Stimulated activated CD4-positive, alpha-beta T cell treated with anti-CD3 and anti-CD28 coated beads, Interleukin-15, amount 100 ng/mL, for 48 hours (primary cell): ENCODE data around the gene ARL14EP.

ENCODE experiments used
- DNase-seq, 2 donors: peaks; one replicate each; pipeline ENCODE4 v3.0.0-alpha.2; 2020; ENCODE audit warnings: low read depth in 2 of 2

ARL14EP gene

DNA sequence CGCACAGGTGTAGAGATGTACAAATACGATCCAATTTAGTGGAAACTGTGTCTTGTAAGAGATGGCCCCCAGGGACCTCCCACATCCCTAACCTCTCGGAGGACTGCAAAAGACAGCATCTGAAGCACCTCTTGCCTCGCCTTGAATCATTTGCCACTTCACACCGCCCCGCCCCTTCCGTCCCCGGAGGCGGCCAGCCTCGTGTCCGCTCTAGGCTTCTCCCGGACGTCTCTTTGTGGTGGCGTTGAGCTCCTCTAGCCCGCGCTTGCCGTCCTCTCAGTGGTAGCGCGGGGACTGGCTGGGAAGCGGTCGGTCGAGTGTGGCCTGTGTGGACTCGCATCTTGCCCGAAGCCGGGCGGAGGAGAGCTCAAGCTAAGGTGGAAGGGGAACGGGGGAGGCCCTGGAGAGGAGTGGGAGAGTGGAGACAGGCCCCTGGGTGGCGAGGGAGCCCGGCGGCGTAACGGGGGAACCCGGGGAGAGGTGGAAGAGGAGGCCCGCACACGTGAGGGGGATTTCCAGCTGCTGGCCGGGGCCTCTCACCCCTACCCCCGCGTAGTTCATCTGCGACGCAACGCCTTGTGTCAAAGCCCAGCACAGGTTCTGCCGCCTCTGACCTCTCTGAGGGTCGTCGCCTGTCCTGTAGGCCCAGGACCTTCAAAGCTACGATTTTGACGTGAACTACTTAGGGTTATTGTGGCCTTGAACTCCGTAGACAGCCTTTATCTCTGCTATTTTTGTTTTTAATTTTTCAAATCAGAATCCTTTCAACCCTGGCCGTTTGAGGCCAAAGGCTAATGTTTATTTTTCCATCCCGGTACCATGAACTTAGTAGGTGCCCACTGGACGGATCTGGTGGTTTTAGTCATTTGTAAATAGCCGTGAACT is at the start of gene ARL14EP:
TSS of gene ARL14EP (plus strand) at position 279 of the 885 bp plus-strand sequence. CDS start 7,845 bp downstream, outside the sequence.
- peak; percentile 83 to 87 for DNase-seq

DNA sequence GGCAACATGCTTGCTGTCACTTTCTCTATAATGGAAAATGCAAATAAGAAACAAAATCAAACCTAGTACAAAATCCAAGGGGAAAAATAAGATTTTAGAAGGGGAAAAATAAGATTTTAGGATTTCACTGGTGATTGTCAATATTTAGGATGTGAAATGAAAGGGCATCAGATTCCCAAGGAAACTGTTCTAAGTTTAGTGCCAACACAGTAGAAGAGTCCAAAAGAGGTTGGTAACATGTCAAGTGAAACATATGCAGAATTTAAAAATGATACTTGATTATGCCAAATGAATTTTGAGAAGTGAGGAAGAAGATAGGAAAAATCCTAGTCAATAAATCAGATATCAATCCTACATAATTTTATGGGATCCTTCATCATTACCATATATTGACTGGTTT is 45.7 kb upstream of the ARL14EP start:
- DNase-seq: no peak

GRCh38 chr11:30279796-30280195 is 43.1 kb upstream of the ARL14EP start:
- no peak for DNase-seq

DNA sequence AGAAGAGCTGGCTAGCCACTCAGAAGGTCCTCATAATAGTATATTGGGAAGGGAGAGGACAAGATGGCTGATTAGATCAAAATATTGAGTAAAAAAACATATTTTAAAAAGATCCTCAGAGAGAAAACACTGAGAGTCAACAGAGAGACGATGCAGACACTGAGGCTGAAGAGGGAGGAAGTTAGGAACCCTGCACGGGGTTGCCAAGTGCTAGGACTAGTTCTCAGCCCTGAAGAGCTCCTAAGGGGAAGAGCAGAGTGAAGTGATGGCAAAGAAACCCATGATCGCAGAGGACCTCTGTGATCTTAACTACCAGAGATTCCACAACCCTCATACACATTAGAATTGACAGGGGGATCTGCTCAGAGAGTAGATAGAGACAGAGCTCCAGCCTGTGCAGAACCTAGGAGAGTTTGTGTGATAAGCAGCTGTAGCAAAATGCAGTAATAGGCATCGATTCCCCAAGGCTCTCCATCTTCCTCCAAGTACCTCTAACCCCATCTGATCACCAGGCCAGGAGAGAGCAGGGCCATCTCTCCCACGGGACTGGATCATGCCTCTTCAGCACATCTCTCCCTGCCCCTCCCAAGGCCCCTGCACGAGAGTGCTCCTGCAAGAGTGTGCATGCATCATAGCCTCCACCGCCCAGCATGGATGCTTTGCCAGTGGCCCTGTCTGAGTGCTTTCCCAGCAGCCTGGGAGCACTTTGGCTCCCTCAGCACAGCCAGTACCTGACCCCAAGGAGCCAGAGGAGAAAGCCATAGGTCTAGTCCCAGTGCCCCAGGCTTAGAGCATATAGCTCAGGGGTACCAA is 41.2 kb upstream of the ARL14EP start:
- DNase-seq: no peak

DNA sequence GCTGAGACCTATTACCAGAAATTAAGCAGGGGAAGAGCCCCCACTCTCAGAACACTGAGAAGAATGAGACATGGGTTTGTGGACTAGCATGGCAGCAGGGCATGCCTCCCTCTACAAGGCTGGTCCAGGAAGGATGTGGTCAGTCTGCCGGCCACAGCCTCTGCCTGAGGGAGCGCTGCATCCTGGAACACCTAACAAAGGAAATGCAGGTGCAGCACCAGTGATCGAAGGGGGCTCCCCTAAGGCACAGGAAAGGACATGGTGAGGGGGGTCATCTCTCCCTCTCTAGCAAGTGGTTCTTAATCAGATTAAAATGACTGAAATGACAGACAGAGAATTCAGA is 40.6 kb upstream of the ARL14EP start:
- no peak for DNase-seq

DNA sequence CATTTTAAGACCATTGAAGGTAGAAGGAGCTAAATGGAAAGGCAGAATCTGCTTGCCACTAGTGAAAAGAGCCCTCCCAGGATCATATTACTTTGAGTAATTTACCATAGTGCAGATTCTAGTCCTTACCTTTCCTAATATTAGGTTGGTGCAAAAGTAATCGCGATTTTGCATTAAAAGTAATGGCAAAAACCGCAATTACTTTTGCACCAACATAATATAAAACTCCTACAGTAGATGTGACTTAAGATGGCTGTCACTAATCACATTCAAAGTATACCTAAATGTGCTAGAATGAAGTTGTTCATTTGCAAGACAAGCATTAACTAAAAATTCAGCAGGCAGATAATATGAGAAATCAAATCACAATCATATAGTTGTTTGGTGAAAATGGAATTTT is 38.1 kb upstream of the ARL14EP start:
- no peak for DNase-seq

DNA sequence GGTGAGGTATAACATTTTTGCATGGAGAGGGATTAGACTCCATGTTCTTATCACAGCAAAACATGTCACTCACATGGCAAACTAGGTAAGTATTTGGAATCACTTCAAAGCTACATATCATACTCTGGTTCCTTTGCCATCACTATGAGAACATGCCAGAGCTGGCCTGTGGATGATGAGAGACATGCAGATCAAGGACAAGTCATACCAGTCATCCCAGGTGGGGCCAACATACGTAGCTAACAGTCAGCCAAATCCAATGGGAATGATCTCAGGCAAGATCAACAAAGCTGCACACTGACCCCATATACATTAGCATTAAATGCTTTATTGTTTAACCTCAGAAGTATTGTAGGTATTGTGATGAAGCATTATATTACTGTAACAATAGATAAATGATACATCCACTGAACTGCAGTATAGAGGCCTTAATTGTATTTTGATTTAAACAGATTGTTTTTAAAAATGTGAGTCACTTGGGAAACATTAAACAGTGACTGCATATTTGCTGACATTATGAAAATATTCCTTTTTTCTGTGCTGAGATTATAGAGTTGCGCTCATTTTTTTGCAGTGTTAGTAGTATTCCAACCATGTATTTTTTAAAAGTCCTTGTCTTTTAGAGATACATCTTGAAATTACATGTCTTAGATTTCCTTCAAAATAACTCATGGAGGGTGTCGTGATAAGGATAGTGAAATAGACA is 37.3 kb upstream of the ARL14EP start:
- no peak for DNase-seq

DNA sequence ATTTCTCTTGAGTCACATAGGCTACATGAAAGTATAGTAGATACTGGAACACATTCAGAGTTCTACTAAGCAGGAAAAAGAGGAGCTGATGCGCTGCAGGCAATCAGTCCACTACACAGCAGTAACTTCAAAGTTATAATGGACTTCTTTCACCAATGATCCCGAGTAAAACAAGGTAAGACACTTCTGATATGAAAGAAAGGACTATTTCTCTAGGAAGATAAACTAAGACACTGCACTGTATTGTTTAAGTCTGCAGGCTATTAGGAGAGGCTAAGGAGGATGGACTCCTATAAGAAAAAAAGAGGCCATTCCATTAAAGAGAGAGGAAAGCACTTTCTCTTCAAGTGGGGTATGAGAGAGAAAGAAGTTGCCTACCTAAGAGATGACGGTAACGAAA is 31.6 kb upstream of the ARL14EP start:
- DNase-seq: no peak

DNA sequence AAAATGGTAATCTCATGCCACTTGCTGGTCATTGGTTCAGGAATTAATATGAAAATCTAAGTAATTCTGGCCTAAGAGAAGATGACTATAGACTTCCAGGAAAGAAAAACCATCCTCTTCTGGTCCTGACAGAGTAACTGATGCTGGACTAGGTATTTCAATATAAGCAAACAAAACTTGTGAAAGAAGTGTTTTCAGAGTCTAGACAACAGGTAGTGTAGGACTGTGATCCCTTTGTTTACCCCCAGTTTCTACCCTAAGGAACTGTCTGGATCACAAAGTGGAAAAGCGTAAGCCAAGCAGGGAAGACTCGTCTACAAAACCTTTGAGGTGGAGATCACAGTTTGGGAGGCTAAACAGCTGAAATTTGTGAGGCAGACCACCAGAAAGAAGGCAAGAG is 30.4 kb upstream of the ARL14EP start:
- no peak for DNase-seq

GRCh38 chr11:30295178-30295885 is 27.6 kb upstream of the ARL14EP start:
- no peak for DNase-seq

- no peak for DNase-seq
Observed at GRCh38 chr11:30304620-30305019, 18.3 kb upstream of the ARL14EP start.

GRCh38 chr11:30310623-30311022 is 12.3 kb upstream of the ARL14EP start:
- DNase-seq: no peak

GRCh38 chr11:30311189-30311588 is 11.7 kb upstream of the ARL14EP start:
- DNase-seq: no peak

- DNase-seq: no peak
Observed at GRCh38 chr11:30312243-30312642, 10.7 kb upstream of the ARL14EP start.

- DNase-seq: no peak
Observed at GRCh38 chr11:30313580-30313979, 9.3 kb upstream of the ARL14EP start.

- DNase-seq: no peak
Observed at GRCh38 chr11:30314625-30315024, 8.3 kb upstream of the ARL14EP start.

DNA sequence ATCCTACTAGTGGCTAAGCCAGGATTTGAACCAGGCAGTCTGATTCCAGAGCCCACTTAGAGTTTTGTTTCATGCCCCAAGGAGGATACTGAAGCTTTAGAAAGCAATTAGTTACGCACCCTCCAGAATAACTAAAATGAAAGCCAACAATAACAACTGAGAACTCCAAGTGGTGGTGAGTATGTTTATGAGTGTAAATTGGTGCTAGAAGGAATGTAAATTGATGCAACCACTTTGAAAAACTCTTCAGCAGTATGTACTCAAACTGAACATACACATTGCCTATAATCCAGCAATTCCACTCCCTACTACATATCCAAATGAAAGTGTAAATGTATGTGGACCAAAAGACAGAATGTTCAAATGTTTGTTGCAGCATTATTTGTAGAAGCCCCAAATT is 6.7 kb upstream of the ARL14EP start:
- no peak for DNase-seq

- DNase-seq: no peak
Observed at GRCh38 chr11:30317030-30317429, 5.9 kb upstream of the ARL14EP start.

- no peak for DNase-seq
Observed at GRCh38 chr11:30321321-30321720, 1.6 kb upstream of the ARL14EP start.

DNA sequence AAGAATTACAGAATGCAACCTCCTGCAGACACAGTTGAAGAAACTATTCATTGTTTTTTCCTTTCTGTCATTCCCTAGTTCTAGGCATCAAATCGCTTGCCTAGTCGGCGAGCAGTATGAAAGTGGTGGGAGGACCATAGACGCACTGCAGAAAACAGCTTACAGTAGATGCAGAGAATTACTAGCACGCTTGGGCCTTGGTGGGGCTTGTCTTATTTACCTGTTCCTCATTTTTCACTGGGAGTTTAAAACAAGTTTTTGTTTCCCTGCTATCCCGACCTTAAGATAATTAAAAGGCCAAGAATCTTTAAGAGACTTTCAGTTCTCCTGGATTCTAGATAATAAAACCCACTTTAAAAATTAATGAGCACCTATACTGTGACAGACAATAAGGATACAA is 713 bp upstream of the ARL14EP start:
- no peak for DNase-seq

GRCh38 chr11:30326114-30326778 is 3.3 kb downstream of the ARL14EP start:
- no peak for DNase-seq
